Omental fat pad (tissue), 4 donors: ENCODE data around the gene PPP1R26. TPM values are rescaled to one million over a fixed set of nuclear protein-coding genes. Genes with fewer than 3 reads are reported as not detected.
A peak's percentile ranks its signal among the peaks of the same experiment; 100 is the strongest.

ENCODE experiments used
- ATAC-seq: fragments of 150-250 bp; one replicate; pipeline ENCODE4 v1.9.1; 2016; ENCODE audit warnings: mild to moderate bottlenecking, moderate library complexity; ENCODE audit not compliant: low FRiP score
- DNase-seq: peaks from one replicate; pipeline ENCODE4 v3.0.0-alpha.2; 2019; ENCODE audit warnings: low spot score
- CTCF ChIP-seq, 3 donors: fragments of 450-650 bp; IDR thresholded peaks; one replicate each; pipeline ENCODE4 v1.5.1; 2016 to 2017; ENCODE audit warnings: antibody characterized with exemption in 3 of 3, mild to moderate bottlenecking in 3 of 3, moderate library complexity in 2 of 3
- total RNA-seq, 4 donors: library from RNA; depleted of rRNA; stranded (reverse); fragments of >200 nt; gene quantifications; one replicate each; pipeline ENCODE4 v1.1.0, GENCODE V29; 2016

Gene PPP1R26
- total RNA-seq, 4 donors from 2014 or later, result 7.3 to 11.3 (median 10.9) TPM

- TF ChIP-seq CTCF (IDR thresholded peaks at IDR 0.05), result no peak
- ATAC-seq, result no peak
- DNase-seq, result no peak
These were observed 7.6 kb upstream of the PPP1R26 start for GRCh38 chr9:135471791-135472640.

GRCh38 chr9:135473972-135474543, 5.5 kb upstream of the PPP1R26 start:
- DNase-seq, result no peak
- no peak for TF ChIP-seq CTCF (IDR thresholded peaks at IDR 0.05)
- no peak for ATAC-seq

GRCh38 chr9:135474915-135475314, 4.7 kb upstream of the PPP1R26 start:
- DNase-seq (no peak), ATAC-seq (no peak)
- no peak for TF ChIP-seq CTCF (IDR thresholded peaks at IDR 0.05)

GRCh38 chr9:135476561-135477355, 2.8 kb upstream of the PPP1R26 start:
- no peak for TF ChIP-seq CTCF (IDR thresholded peaks at IDR 0.05)
- DNase-seq (no peak), ATAC-seq (no peak)

- TF ChIP-seq CTCF (IDR thresholded peaks at IDR 0.05), result no peak
- ATAC-seq (no peak), DNase-seq (no peak)
These were observed 1.4 kb upstream of the PPP1R26 start for GRCh38 chr9:135478191-135478590.

- ATAC-seq, result peak; percentile 37
- TF ChIP-seq CTCF (IDR thresholded peaks at IDR 0.05), result no peak
- DNase-seq, result no peak
These were observed 633 bp upstream of the PPP1R26 start for GRCh38 chr9:135478829-135479468.
